Fibroblast of lung (primary cell): ENCODE data around the gene WDR62.

Experiments used
- CTCF ChIP-seq, 2 donors: IDR thresholded peaks in 1 of 2; conservative IDR thresholded peaks in 1 of 2; 1 replicate in 1 of 2; 2 replicates in 1 of 2; pipeline ENCODE4 v1.5.1; 2011 to 2012; ENCODE audit warnings: low read length in 2 of 2, control low read depth in 1 of 2, inconsistent platforms in 1 of 2, low read depth in 1 of 2, mild to moderate bottlenecking in 1 of 2
- EZH2 ChIP-seq: IDR thresholded peaks from 2 replicates; pipeline ENCODE4 v1.5.1; 2012; ENCODE audit warnings: low read length, control low read depth, mild to moderate bottlenecking; ENCODE audit errors: missing control alignments

- TF ChIP-seq CTCF (conservative IDR thresholded peaks at IDR 0.05 in 1 of 2, IDR thresholded peaks at IDR 0.05 in 1 of 2; ENCODE audit: low read depth in 1 of 2, low read length in 2 of 2) (no peak), EZH2 (no peak)
Observed at GRCh38 chr19:36014012-36014924, 40.4 kb upstream of the WDR62 start, which contains the start of gene ALKBH6.
